Stimulated activated CD4-positive, alpha-beta T cell treated with anti-CD3 and anti-CD28 coated beads, Interleukin-4, amount 100 ng/mL, for 48 hours (primary cell): ENCODE results near the gene RIN3.

Experiments
- DNase-seq, 2 donors: peaks; one replicate each; pipeline ENCODE4 v3.0.0-alpha.2; 2020; ENCODE audit warnings: low read depth in 2 of 2

Gene RIN3

GRCh38 chr14:92649934-92650545, 136.5 kb downstream of the RIN3 start:
- no peak for DNase-seq

DNA sequence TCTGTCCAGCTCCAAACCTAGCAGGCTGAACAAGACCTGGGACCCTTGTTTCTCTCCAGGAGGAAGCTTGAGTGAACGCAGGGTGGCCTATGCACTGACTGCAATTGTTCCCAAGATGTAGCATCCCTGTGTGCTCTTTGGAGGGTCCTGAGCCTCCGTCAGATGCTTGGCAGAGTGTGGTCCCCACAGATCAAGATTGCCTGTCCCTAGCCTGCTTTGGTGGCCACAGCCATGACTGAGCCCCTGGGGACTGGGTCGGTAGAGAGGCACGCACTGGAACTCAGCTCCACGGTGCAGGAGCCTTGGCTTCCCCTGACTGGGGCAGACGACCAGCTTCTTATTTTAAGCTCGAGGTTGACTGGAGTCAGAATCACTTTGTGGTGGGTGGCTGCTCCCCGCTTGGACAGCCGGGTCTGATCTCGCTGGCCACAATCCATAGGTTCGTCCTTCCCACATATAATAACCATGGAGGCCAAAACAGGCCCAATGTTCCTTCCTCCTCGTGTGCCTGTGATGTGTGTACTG, 137.1 kb downstream of the RIN3 start:
- DNase-seq: no peak

- DNase-seq: peak; percentile 63 to 74
Measured at GRCh38 chr14:92651106-92651757, 137.7 kb downstream of the RIN3 start.

- DNase-seq: no peak
Measured at GRCh38 chr14:92651758-92652406, 138.3 kb downstream of the RIN3 start.

DNA sequence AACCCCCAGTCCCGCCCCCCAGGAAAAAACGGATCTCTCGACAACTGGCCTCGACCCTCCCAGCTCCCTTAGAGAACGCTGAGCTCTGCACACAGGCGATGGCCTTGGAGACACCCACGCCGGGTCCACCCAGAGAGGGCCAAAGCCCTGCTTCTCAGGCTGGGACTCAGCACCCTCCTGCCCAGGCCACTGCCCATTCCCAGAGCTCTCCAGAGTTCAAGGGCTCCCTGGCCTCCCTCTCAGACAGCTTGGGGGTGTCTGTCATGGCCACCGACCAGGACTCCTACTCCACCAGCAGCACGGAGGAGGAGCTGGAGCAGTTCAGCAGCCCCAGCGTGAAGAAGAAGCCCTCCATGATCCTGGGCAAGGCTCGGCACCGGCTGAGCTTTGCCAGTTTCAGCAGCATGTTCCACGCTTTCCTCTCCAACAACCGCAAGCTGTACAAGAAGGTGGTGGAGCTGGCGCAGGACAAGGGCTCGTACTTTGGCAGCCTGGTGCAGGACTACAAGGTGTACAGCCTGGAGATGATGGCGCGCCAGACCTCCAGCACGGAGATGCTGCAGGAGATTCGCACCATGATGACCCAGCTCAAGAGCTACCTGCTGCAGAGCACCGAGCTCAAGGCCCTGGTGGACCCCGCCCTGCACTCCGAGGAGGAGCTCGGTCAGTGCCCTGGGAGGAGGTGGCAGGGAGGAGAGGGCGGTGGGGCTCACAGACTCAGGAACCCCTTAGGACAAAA, 139.0 kb downstream of the RIN3 start:
- DNase-seq: no peak

- no peak for DNase-seq
Measured at GRCh38 chr14:92653162-92653651, 139.6 kb downstream of the RIN3 start.

- DNase-seq: no peak
Measured at GRCh38 chr14:92654239-92654901, 140.8 kb downstream of the RIN3 start.

GRCh38 chr14:92655419-92656201, 142.0 kb downstream of the RIN3 start:
- DNase-seq: no peak

- no peak for DNase-seq
Measured at GRCh38 chr14:92656306-92657081, 142.9 kb downstream of the RIN3 start.

DNA sequence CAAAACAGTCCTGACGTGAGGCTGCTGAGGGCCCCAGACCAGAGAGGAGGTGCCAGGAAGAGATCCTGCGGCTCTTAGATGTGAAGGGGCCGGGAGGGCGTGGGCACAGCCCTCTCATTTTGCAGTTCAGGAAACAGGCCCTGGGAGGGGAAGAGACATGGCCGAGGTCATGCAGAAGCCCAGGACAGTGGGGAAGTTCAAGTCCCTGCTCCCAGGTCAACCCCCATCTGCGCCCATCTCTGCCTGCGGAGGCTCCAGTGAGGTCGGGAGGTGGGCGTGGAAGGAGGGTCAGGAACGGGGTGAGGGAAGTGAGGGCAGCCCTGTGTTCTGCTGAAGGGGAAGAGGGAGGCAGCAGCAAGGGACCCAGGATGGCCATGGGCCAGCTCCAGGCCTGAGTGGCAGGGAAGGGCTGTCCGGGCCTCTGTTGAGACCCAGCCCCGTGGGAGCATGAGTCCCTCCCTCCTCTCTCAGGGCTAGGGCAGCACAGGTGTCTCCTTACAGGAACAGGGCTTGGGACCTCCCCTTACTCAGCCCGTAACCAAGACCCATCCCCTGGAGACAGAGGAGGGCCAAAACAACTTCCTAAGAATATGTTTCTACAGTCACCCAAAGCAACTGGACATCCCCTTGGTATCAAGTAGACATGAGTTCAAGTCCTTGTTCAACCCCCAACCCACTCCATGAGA, 144.0 kb downstream of the RIN3 start:
- no peak for DNase-seq

GRCh38 chr14:92658160-92658559, 144.6 kb downstream of the RIN3 start:
- DNase-seq: no peak

- no peak for DNase-seq
Measured at GRCh38 chr14:92658684-92659083, 145.1 kb downstream of the RIN3 start.

GRCh38 chr14:92659765-92660561, 146.4 kb downstream of the RIN3 start:
- no peak for DNase-seq

GRCh38 chr14:92660571-92660970, 147.0 kb downstream of the RIN3 start:
- DNase-seq: no peak

- DNase-seq: no peak
Measured at GRCh38 chr14:92663049-92663448, 149.5 kb downstream of the RIN3 start.

GRCh38 chr14:92665661-92666110, 152.1 kb downstream of the RIN3 start:
- DNase-seq: no peak

DNA sequence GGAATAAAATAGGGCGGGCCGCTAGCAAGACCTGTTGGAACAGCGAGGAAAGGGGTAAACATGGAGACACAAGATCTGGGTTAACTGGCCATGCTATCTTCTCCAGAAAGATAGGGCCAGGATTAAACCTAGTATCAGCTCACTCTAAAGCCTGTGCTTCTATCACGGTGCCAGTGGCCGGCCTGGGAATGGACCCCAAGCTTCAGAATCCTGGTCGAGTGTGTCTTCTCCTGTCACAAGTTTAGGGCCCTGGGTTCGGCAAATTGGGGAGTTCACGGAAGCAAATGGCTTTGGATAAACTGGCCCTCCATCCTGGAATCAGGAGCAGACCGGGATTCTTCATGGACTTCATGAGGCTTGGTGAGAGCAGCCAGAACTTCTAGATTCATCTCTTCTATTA, 152.7 kb downstream of the RIN3 start:
- DNase-seq: no peak

GRCh38 chr14:92668276-92668973, 154.8 kb downstream of the RIN3 start:
- DNase-seq: no peak
